Mesendoderm (in vitro differentiated cells): Measurements from ENCODE around the gene SPTBN5.
A peak's percentile ranks its signal among the peaks of the same experiment; 100 is the strongest.

Experiments used
- DNase-seq: peaks from one replicate; pipeline ENCODE4 v3.0.0; 2013
- H2AK5ac ChIP-seq: 2 replicates; pipeline ENCODE4 v1.6.1; 2013; ENCODE audit warnings: low read length, inconsistent platforms
- H2BK120ac ChIP-seq: 2 replicates; pipeline ENCODE4 v1.6.1; 2013; ENCODE audit warnings: low read depth, mild to moderate bottlenecking, low read length, moderate library complexity, mixed read lengths
- H2BK15ac ChIP-seq: replicated peaks from 2 replicates; pipeline ENCODE4 v1.6.1; 2013; ENCODE audit warnings: low read depth, mild to moderate bottlenecking, moderate library complexity
- H2BK5ac ChIP-seq: 2 replicates; pipeline ENCODE4 v1.6.1; 2013; ENCODE audit warnings: low read length, inconsistent platforms
- H3K18ac ChIP-seq: 2 replicates; pipeline ENCODE4 v1.6.1; 2013; ENCODE audit warnings: mild to moderate bottlenecking, low read length, mixed read lengths
- H3K23ac ChIP-seq: one replicate; pipeline ENCODE4 v1.6.1; 2013; ENCODE audit warnings: low read length
- H3K27ac ChIP-seq: 2 replicates; pipeline ENCODE4 v1.5.1; 2013; ENCODE audit warnings: low read depth, mild to moderate bottlenecking, inconsistent platforms, low read length, moderate library complexity
- H3K27me3 ChIP-seq: 2 replicates; pipeline ENCODE4 v1.6.1; 2013; ENCODE audit warnings: low read length, control low read depth, mild to moderate bottlenecking, inconsistent platforms; ENCODE audit not compliant: insufficient read depth, poor library complexity
- H3K36me3 ChIP-seq: 2 replicates; pipeline ENCODE4 v1.6.1; 2013; ENCODE audit warnings: low read length, inconsistent platforms; ENCODE audit not compliant: control insufficient read depth, insufficient read depth
- H3K4ac ChIP-seq: one replicate; pipeline ENCODE4 v1.6.1; 2013; ENCODE audit warnings: low read depth, mild to moderate bottlenecking, low read length, moderate library complexity
- H3K4me1 ChIP-seq: 2 replicates; pipeline ENCODE4 v1.6.1; 2013; ENCODE audit warnings: low read depth, low read length, inconsistent platforms; ENCODE audit not compliant: control insufficient read depth
- H3K4me2 ChIP-seq: 2 replicates; pipeline ENCODE4 v1.6.1; 2013; ENCODE audit warnings: low read length
- H3K4me3 ChIP-seq: 2 replicates; pipeline ENCODE4 v1.5.1; 2013; ENCODE audit warnings: mild to moderate bottlenecking, low read length
- H3K56ac ChIP-seq: one replicate; pipeline ENCODE4 v1.6.1; 2013; ENCODE audit warnings: low read length
- H3K79me1 ChIP-seq: 2 replicates; pipeline ENCODE4 v1.6.1; 2013; ENCODE audit warnings: low read length, inconsistent platforms
- H3K79me2 ChIP-seq: 2 replicates; pipeline ENCODE4 v1.6.1; 2013; ENCODE audit warnings: mild to moderate bottlenecking, low read length; ENCODE audit not compliant: control insufficient read depth, insufficient read depth
- H3K9ac ChIP-seq: 2 replicates; pipeline ENCODE4 v1.6.1; 2013; ENCODE audit warnings: low read length, inconsistent platforms
- H4K5ac ChIP-seq: one replicate; pipeline ENCODE4 v1.6.1; 2013; ENCODE audit warnings: low read length
- H4K8ac ChIP-seq: one replicate; pipeline ENCODE4 v1.6.1; 2013; ENCODE audit warnings: low read depth, mild to moderate bottlenecking, control low read depth, low read length, moderate library complexity
- WGBS: extraction: QIAGEN DNeasy Blood & Tissue Kit; methylation state at CpG from one replicate; pipeline ENCODE4 v1.1.7; 2013; ENCODE audit warnings: low lambda C conversion rate, missing lambda C conversion rate; ENCODE audit not compliant: insufficient coverage; ENCODE audit errors: extremely low coverage; 5-methylcytosine and 5-hydroxymethylcytosine counted together

The SPTBN5 gene

GRCh38 chr15:41933771-41934170 is 39.9 kb upstream of the SPTBN5 start:
- H3K4me2 ChIP-seq: no peak overlapping the region

DNA sequence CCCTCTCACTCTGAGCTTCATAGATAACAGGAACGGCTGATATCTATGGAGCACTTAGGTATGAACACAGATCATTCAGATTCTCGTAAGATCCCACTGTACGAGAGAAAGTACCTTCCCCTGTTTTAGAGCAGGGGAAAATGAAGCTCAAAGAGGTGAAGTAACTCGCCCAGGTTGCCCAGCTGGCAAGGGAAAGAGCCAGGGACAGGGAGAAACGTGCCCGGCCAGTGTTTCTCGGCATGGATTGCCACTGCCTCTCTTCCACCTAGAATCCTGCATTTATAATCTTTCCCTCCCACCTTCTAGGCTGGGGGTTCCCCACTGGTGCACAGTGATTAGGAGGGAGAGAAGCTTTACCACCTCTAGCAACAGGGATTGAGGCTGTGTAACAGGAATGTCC is 39.5 kb upstream of the SPTBN5 start:
- H3K4me1 ChIP-seq: peaks cover 14% of the 10 kb centered on the region
- H3K27ac ChIP-seq: no peak overlapping the region

More at GRCh38 chr15:41933771-41934170, 39.9 kb upstream of the SPTBN5 start:
- Histone ChIP-seq H3K23ac (no peak overlapping the region), H2AK5ac (no peak overlapping the region), H2BK15ac (no peak overlapping the region), H2BK120ac (no peak overlapping the region), H3K79me2 (no peaks in the 10 kb centered on the region), H2BK5ac (no peak overlapping the region), H3K4me3 (no peak overlapping the region), H3K27me3 (no peaks in the 10 kb centered on the region), H3K4ac (no peak overlapping the region), H4K8ac (no peak overlapping the region), H3K18ac (no peak overlapping the region), H3K9ac (no peak overlapping the region), H3K56ac (no peak overlapping the region), H3K36me3 (no peaks in the 10 kb centered on the region), H3K4me1 (peaks cover 14% of the 10 kb centered on the region), H4K5ac (no peak overlapping the region), H3K27ac (no peak overlapping the region), H3K79me1 (peaks cover 5% of the 10 kb centered on the region)
- no CpG with 5 or more reads among the region's 10 CpGs for WGBS
- no peak for DNase-seq

GRCh38 chr15:41932511-41933289 is 38.8 kb upstream of the SPTBN5 start:
- peak overlapping the region; percentile 28 for H3K56ac ChIP-seq
- peaks cover 14% of the 10 kb centered on the region for H3K4me1 ChIP-seq
- no CpG with 5 or more reads among the region's 16 CpGs for WGBS
- no peaks in the 10 kb centered on the region for H3K27me3 ChIP-seq
- no peak overlapping the region for H4K5ac ChIP-seq
- H3K4ac ChIP-seq: no peak overlapping the region
- DNase-seq: no peak
- no peak overlapping the region for H2BK15ac ChIP-seq
- no peak overlapping the region for H3K18ac ChIP-seq
- no peaks in the 10 kb centered on the region for H3K36me3 ChIP-seq
- no peaks in the 10 kb centered on the region for H3K79me2 ChIP-seq
- no peak overlapping the region for H2AK5ac ChIP-seq
- H2BK5ac ChIP-seq: no peak overlapping the region
- H3K9ac ChIP-seq: peak overlapping the region; percentile 12
- H3K4me3 ChIP-seq: no peak overlapping the region
- no peak overlapping the region for H2BK120ac ChIP-seq
- H3K4me2 ChIP-seq: no peak overlapping the region
- no peak overlapping the region for H3K27ac ChIP-seq
- no peak overlapping the region for H3K23ac ChIP-seq
- H3K79me1 ChIP-seq: peaks cover 5% of the 10 kb centered on the region
- H4K8ac ChIP-seq: no peak overlapping the region

More for the DNA sequence above, 39.5 kb upstream of the SPTBN5 start:
- Histone ChIP-seq H3K4ac (no peak overlapping the region), H3K56ac (peak overlapping the region; percentile 28), H3K79me2 (no peaks in the 10 kb centered on the region), H2BK15ac (no peak overlapping the region), H3K9ac (peak overlapping the region; percentile 12), H3K23ac (no peak overlapping the region), H3K4me2 (no peak overlapping the region), H2BK120ac (no peak overlapping the region), H4K8ac (no peak overlapping the region), H2BK5ac (no peak overlapping the region), H4K5ac (no peak overlapping the region), H3K36me3 (no peaks in the 10 kb centered on the region), H3K79me1 (peaks cover 5% of the 10 kb centered on the region), H3K27me3 (no peaks in the 10 kb centered on the region), H3K18ac (no peak overlapping the region), H2AK5ac (no peak overlapping the region), H3K4me3 (no peak overlapping the region)
- WGBS: no CpG with 5 or more reads among the region's 7 CpGs
- DNase-seq: peak; percentile 27

DNA sequence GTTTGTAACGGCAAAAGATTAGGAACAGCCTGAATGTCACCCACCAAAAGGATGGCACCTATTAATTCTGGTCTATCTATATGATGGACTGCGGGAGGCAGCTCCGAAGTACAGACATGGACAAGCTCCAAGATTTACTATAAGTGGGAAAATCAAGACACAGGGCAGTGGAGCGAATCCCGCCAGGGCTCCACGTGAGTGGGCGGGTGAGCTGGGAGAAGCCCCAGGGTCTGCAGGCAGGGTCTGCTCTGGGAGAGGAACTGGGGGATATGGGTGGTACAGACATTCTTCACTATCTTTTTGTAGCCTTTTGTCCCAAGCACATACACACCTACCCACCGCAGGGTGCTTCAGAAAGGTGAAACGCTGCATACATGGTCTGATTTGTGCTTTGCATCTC is 38.2 kb upstream of the SPTBN5 start:
- no peak overlapping the region for H2AK5ac ChIP-seq
- no peak overlapping the region for H3K56ac ChIP-seq
- no peak overlapping the region for H3K9ac ChIP-seq
- H3K18ac ChIP-seq: no peak overlapping the region
- no peaks in the 10 kb centered on the region for H3K79me2 ChIP-seq
- H2BK120ac ChIP-seq: no peak overlapping the region
- no peak overlapping the region for H3K4me2 ChIP-seq
- H3K4me1 ChIP-seq: peaks cover 14% of the 10 kb centered on the region
- peaks cover 5% of the 10 kb centered on the region for H3K79me1 ChIP-seq
- H3K4ac ChIP-seq: no peak overlapping the region
- H4K8ac ChIP-seq: no peak overlapping the region
- no peak overlapping the region for H4K5ac ChIP-seq
- H3K36me3 ChIP-seq: no peaks in the 10 kb centered on the region
- no peak overlapping the region for H3K27ac ChIP-seq
- H2BK15ac ChIP-seq: no peak overlapping the region
- H3K27me3 ChIP-seq: no peaks in the 10 kb centered on the region
- no peak for DNase-seq
- no peak overlapping the region for H3K4me3 ChIP-seq
- no CpG with 5 or more reads among the region's 9 CpGs for WGBS
- H3K23ac ChIP-seq: no peak overlapping the region
- H2BK5ac ChIP-seq: no peak overlapping the region

- no CpG with 5 or more reads among the region's 2 CpGs for WGBS
- no peak overlapping the region for H4K8ac ChIP-seq
- H3K23ac ChIP-seq: no peak overlapping the region
- no peaks in the 10 kb centered on the region for H3K79me2 ChIP-seq
- no peaks in the 10 kb centered on the region for H3K27me3 ChIP-seq
- no peak overlapping the region for H2BK120ac ChIP-seq
- no peak for DNase-seq
- H3K36me3 ChIP-seq: no peaks in the 10 kb centered on the region
- H2BK15ac ChIP-seq: no peak overlapping the region
- H3K4me3 ChIP-seq: no peak overlapping the region
- H4K5ac ChIP-seq: no peak overlapping the region
- no peak overlapping the region for H2BK5ac ChIP-seq
- H3K4me2 ChIP-seq: no peak overlapping the region
- H3K18ac ChIP-seq: no peak overlapping the region
- no peak overlapping the region for H3K27ac ChIP-seq
- no peak overlapping the region for H3K4ac ChIP-seq
- H2AK5ac ChIP-seq: no peak overlapping the region
- no peak overlapping the region for H3K56ac ChIP-seq
- peaks cover 5% of the 10 kb centered on the region for H3K79me1 ChIP-seq
- peaks cover 14% of the 10 kb centered on the region for H3K4me1 ChIP-seq
- no peak overlapping the region for H3K9ac ChIP-seq
Observed at GRCh38 chr15:41930867-41931222, 37.0 kb upstream of the SPTBN5 start.
